ENCODE measurements around the gene FAM240B. TPM values are rescaled to one million over a fixed set of nuclear protein-coding genes. Genes with fewer than 3 reads are reported as not detected.

The FAM240B gene
- not detected in 2 replicates for total RNA-seq (2014; rRNA removed; shearing (Covaris generic))

DNA sequence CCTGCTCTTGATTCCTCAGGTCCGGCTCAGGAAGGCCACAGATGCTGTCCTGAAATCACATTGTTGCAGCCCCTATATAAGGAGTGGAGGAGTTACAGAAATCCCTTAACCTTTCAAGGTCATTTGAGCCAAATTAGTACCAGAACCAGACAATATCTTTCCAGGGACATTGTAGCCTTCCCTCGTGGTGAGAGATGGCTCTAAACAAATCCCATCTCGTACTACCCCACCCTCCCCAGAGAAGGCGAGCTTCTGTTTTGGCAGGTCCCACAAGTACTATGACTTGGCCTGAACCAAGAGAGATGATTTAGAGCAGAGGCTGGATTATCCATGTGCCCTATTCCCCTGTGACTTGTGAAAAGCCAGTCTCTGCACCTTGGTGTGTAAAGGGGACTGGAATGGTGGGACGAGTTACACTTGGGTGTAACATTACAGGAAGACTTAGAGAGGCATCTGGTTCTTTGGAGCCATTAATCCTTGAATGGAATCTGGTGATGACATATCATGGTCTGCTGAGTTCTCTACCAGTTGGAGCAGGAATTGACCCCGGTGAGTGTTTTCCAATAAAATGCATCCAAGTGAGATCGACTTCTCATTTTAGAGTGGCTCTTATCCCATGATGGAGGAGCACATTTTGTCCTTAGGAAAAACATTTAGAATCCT is at the start of gene FAM240B:
TSS of gene FAM240B (minus strand) at position 51 of the 663 bp plus-strand sequence. CDS start 16,134 bp downstream, outside the sequence.

Small RNA genes lying within 50 kb of the gene (small RNA-seq; reads per million reads assigned to genes)
- not detected for gene RNU6-765P

Other genes starting within 250 kb of the FAM240B start
- 4.8 and 5.2 TPM in 2 replicates for gene ANKRD18A, start 99.5 kb downstream of the FAM240B start, total RNA-seq (2014; rRNA removed; shearing (Covaris generic))

All from A375 (cell line).